Glutamatergic neuron (in vitro differentiated cells): ENCODE results near the gene UNC79. TPM values are rescaled to one million over a fixed set of nuclear protein-coding genes. Genes with fewer than 3 reads are reported as not detected.
"Not testable (repeated sequence)": the region's sequence is repeated elsewhere in the genome, so short reads cannot be mapped to it uniquely, and the experiment has no call there.

ENCODE experiments used
- DNase-seq: peaks from one replicate; pipeline ENCODE4 v3.0.0; 2022
- H3K27ac Mint-ChIP-seq: one replicate; pipeline ENCODE4 v1.8.0; 2020; ENCODE audit warnings: mild to moderate bottlenecking, mixed read lengths, inconsistent platforms; ENCODE audit not compliant: unreplicated experiment
- H3K27me3 Mint-ChIP-seq: one replicate; pipeline ENCODE4 v1.8.0; 2020; ENCODE audit warnings: mild to moderate bottlenecking, moderate library complexity, mixed read lengths, inconsistent platforms; ENCODE audit not compliant: unreplicated experiment
- H3K36me3 Mint-ChIP-seq: one replicate; pipeline ENCODE4 v1.8.0; 2020; ENCODE audit warnings: mild to moderate bottlenecking, mixed read lengths, inconsistent platforms; ENCODE audit not compliant: unreplicated experiment
- H3K4me1 Mint-ChIP-seq: one replicate; pipeline ENCODE4 v1.8.0; 2020; ENCODE audit warnings: mild to moderate bottlenecking, low read depth, mixed read lengths, inconsistent platforms; ENCODE audit not compliant: unreplicated experiment
- H3K4me3 Mint-ChIP-seq: one replicate; pipeline ENCODE4 v1.8.0; 2020; ENCODE audit warnings: mild to moderate bottlenecking, mixed read lengths, inconsistent platforms; ENCODE audit not compliant: unreplicated experiment
- H3K9me3 Mint-ChIP-seq: one replicate; pipeline ENCODE4 v1.8.0; 2020; ENCODE audit warnings: mild to moderate bottlenecking, moderate library complexity, mixed read lengths, inconsistent platforms; ENCODE audit not compliant: unreplicated experiment
- total RNA-seq: library from RNA; stranded (reverse); fragmentation: NEBNext Ultra II Directional; extraction: Animal tissue kit (Norgen Biotek cat#: 25700); gene quantifications from one replicate; pipeline ENCODE4 v1.2.1, GENCODE V29; 2021; ENCODE audit not compliant: unreplicated experiment
- TF ChIP-seq, protein P1 (sequence below): fragments of 200-600 bp; sonication (generic); IDR thresholded peaks from one replicate; pipeline ENCODE4 v1.5.0; 2021; ENCODE audit not compliant: partially characterized antibody, unreplicated experiment

The UNC79 gene
- total RNA-seq, 1 donor from 2014 or later = 29.5 TPM

DNA sequence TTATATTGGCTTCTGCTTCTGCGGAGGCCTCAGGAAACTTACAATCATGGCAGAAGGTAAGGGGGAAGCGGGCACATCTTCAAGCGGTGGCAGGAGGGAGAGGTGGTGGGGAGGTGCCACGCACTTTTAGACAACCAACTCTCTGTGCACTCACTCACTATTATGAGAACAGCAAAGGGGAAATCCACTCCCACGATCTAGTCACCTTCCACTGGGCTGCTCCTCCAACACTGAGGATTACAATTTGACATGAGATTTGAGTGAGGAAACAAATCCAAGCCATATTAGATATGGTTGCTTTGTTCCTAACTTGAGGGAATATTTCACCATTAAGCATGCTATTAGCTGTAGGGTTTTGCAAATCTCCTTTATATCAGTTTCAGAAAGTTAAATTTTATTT is 80.3 kb downstream of the UNC79 start:
- Mint-ChIP-seq H3K36me3 (peaks cover 4% of the 10 kb centered on the region), H3K27ac (no peak overlapping the region)

DNA sequence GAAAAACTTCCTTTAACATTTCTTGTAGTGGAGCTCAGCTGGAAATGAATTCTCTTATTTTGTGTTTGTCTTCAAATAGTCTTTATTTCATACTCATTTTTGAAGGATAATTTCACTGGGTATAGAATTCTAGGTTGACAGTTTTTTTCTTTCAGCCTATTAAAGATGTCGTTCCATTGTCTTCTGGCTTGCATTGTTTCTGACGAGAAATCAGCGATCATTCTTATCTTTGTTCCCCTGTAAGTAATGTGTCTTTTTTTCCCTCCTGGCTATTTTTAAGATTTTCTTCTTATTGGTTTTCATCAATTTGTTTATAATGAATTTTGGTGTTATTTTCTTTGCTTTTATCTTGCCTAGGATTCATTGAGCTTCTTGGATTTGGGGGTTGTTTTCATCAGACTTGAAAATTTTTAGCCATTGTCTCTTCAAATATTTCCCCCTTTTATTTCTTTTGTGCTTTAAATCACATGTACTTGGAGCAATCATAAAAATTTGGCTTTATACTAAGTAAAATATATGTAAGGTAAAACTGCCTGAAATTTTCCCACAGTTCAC is 89.4 kb downstream of the UNC79 start:
- no peak overlapping the region for H3K27ac Mint-ChIP-seq

More for the DNA sequence above, 80.3 kb downstream of the UNC79 start:
- TF ChIP-seq, protein P1, sequence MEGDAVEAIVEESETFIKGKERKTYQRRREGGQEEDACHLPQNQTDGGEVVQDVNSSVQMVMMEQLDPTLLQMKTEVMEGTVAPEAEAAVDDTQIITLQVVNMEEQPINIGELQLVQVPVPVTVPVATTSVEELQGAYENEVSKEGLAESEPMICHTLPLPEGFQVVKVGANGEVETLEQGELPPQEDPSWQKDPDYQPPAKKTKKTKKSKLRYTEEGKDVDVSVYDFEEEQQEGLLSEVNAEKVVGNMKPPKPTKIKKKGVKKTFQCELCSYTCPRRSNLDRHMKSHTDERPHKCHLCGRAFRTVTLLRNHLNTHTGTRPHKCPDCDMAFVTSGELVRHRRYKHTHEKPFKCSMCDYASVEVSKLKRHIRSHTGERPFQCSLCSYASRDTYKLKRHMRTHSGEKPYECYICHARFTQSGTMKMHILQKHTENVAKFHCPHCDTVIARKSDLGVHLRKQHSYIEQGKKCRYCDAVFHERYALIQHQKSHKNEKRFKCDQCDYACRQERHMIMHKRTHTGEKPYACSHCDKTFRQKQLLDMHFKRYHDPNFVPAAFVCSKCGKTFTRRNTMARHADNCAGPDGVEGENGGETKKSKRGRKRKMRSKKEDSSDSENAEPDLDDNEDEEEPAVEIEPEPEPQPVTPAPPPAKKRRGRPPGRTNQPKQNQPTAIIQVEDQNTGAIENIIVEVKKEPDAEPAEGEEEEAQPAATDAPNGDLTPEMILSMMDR = no peak
- no peak for DNase-seq
- Mint-ChIP-seq H3K4me1 (no peaks in the 10 kb centered on the region), H3K27me3 (no peaks in the 10 kb centered on the region), H3K9me3 (no peaks in the 10 kb centered on the region), H3K4me3 (no peak overlapping the region)

DNA sequence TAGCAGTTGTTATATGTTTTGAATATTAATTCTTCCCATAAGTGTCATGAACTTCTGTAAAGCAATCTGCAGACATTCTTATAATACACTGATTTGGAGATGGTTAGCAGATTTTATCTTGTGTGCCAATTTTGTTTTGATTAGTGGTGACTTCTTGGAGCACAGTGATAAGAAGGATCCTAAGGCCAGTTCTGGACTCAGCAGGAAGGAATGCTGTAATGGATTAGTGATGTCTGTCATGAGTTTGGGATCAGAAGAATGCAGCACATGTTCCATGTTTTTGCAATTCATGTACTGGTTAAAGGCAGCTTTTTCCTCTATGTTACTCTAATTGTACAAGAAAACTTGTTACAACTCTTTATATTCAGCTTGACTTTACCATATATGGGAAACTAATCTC is 91.5 kb downstream of the UNC79 start:
- Mint-ChIP-seq H3K36me3 (peaks cover 38% of the 10 kb centered on the region), H3K27ac (no peak overlapping the region), H3K27me3 (no peaks in the 10 kb centered on the region), H3K9me3 (peaks cover 6% of the 10 kb centered on the region), H3K4me1 (no peaks in the 10 kb centered on the region), H3K4me3 (no peak overlapping the region)
- TF ChIP-seq, protein P1 = no peak
- no peak for DNase-seq

More for the DNA sequence above, 89.4 kb downstream of the UNC79 start:
- H3K4me1 Mint-ChIP-seq = no peaks in the 10 kb centered on the region
- no peak for DNase-seq
- peaks cover 38% of the 10 kb centered on the region for H3K36me3 Mint-ChIP-seq
- TF ChIP-seq, protein P1 = no peak
- peaks cover 6% of the 10 kb centered on the region for H3K9me3 Mint-ChIP-seq
- H3K27me3 Mint-ChIP-seq = no peaks in the 10 kb centered on the region
- no peak overlapping the region for H3K4me3 Mint-ChIP-seq

DNA sequence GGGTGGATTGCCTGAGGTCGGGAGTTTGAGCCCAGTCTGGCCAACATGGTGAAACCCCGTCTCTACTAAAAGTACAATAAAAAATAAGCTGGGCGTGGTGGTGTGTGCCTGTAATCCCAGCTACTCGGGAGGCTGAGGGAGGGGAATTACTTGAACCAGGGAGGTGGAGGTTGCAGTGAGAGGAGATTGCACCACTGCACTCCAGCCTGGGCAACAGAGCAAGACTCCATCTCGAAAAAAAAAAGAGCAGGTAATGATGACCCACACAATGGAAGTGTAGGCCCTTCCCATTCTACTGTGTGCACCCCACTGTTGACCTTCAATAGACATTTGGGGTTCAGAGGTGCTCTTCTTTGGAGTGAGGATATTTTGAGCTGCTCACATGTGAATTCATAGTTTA is 94.5 kb downstream of the UNC79 start:
- H3K4me1 Mint-ChIP-seq, H3K4me3 Mint-ChIP-seq, H3K9me3 Mint-ChIP-seq, H3K27me3 Mint-ChIP-seq, DNase-seq, H3K27ac Mint-ChIP-seq: not testable (repeated sequence)
- H3K36me3 Mint-ChIP-seq = peaks cover 16% of the 10 kb centered on the region

DNA sequence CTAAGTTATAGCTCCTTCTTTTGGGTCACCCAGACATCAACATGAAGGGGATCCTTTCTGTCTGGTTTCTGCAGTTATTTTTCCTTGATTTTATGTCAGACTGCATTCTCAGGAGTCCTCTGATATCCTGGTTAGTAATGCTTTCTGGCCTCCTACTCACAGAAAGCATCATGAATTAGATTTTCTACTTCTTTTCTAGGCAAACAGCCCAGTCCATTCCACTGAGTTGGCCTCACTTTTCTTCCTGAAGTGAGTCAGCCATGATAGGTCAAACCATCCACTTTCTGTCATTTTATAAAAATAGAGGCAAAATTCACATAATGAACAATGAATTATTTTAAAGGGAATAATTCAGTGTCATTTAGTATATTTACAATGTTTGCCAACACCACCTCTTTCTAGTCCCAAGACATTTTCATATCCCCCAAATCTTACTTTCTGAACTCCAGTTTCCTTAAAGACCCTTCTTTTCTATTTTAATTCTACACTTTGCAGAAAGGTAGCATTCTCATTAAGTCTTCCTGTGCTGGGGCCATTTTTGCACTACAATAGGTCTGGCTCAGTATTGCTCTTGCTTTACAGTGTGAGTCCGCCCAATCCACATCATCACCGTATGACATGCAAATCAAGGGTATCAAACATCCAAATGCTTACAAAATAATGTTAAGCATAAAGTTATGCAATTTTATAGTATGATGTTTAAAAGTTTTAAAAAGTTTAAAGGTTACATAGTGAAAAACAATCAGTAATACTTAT is 95.1 kb downstream of the UNC79 start:
- no peak for DNase-seq
- no peak overlapping the region for H3K27ac Mint-ChIP-seq
- H3K27me3 Mint-ChIP-seq = no peaks in the 10 kb centered on the region
- TF ChIP-seq, protein P1 = no peak
- H3K4me1 Mint-ChIP-seq = no peaks in the 10 kb centered on the region
- H3K9me3 Mint-ChIP-seq = peaks cover 2% of the 10 kb centered on the region
- H3K36me3 Mint-ChIP-seq = peaks cover 10% of the 10 kb centered on the region
- no peak overlapping the region for H3K4me3 Mint-ChIP-seq
